Stimulated activated naive CD8-positive, alpha-beta T cell treated with anti-CD3 and anti-CD28 coated beads, Interleukin-15, Interleukin-2, amounts not matched to agents 100 ng/mL and 50 ng/mL, for 24 hours (primary cell): ENCODE measurements around the gene SLC27A4.

Source experiments
- H3K27ac Mint-ChIP-seq: one replicate; pipeline ENCODE4 v1.8.0; 2021; ENCODE audit warnings: mild to moderate bottlenecking, mixed read lengths
- H3K27me3 Mint-ChIP-seq: one replicate; pipeline ENCODE4 v1.8.0; 2021; ENCODE audit warnings: mixed read lengths
- H3K36me3 Mint-ChIP-seq: one replicate; pipeline ENCODE4 v1.8.0; 2021; ENCODE audit warnings: low read depth, mixed read lengths
- H3K4me1 Mint-ChIP-seq: one replicate; pipeline ENCODE4 v1.8.0; 2021; ENCODE audit warnings: low read depth, mixed read lengths
- H3K4me3 Mint-ChIP-seq: one replicate; pipeline ENCODE4 v1.8.0; 2021; ENCODE audit warnings: mild to moderate bottlenecking, mixed read lengths
- H3K9me3 Mint-ChIP-seq: one replicate; pipeline ENCODE4 v1.8.0; 2021; ENCODE audit warnings: mixed read lengths

Gene SLC27A4

GRCh38 chr9:128341435-128341849 lies 1.1 kb downstream of the SLC27A4 start:
- Mint-ChIP-seq H3K36me3 (peaks cover 10% of the 10 kb centered on the region), H3K27ac (peak overlapping the region; percentile 89), H3K4me1 (peaks cover 7% of the 10 kb centered on the region), H3K27me3 (no peaks in the 10 kb centered on the region), H3K9me3 (no peaks in the 10 kb centered on the region), H3K4me3 (peak overlapping the region; percentile 91)

DNA sequence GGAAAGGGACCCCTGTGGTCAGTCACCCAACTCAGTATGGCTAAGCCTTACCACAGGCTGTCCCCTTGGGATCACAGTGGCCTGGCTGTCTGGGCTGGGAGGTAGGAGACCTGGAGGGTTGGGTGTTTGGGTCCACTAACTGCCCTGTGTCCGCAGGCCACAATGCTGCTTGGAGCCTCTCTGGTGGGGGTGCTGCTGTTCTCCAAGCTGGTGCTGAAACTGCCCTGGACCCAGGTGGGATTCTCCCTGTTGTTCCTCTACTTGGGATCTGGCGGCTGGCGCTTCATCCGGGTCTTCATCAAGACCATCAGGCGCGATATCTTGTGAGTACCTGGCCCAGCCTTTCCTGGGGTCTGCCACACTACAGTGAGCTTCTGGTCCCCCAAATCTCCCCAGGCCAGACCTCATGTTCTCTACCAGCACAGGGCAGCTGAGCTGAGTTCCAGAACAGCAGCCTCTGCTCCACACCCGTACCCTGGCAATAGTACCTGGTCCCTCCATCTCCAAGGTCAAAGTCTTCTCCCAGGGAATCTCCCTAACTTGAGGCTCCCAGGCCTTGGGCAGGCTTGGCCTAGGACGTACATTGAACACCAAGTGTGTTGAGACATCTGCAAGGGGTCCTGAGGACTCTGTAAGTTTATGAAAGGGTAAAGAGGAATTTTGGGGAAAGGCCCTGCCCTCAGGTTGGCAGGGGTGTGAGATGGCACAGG lies 2.8 kb downstream of the SLC27A4 start:
- Mint-ChIP-seq H3K4me1 (peaks cover 7% of the 10 kb centered on the region), H3K36me3 (peaks cover 18% of the 10 kb centered on the region), H3K27ac (no peak overlapping the region), H3K9me3 (no peaks in the 10 kb centered on the region), H3K4me3 (no peak overlapping the region), H3K27me3 (no peaks in the 10 kb centered on the region)

- Mint-ChIP-seq H3K4me1 (peaks cover 7% of the 10 kb centered on the region), H3K36me3 (peaks cover 18% of the 10 kb centered on the region), H3K27me3 (no peaks in the 10 kb centered on the region), H3K27ac (no peak overlapping the region), H3K9me3 (no peaks in the 10 kb centered on the region), H3K4me3 (no peak overlapping the region)
These were observed 3.5 kb downstream of the SLC27A4 start for GRCh38 chr9:128343855-128344254.

DNA sequence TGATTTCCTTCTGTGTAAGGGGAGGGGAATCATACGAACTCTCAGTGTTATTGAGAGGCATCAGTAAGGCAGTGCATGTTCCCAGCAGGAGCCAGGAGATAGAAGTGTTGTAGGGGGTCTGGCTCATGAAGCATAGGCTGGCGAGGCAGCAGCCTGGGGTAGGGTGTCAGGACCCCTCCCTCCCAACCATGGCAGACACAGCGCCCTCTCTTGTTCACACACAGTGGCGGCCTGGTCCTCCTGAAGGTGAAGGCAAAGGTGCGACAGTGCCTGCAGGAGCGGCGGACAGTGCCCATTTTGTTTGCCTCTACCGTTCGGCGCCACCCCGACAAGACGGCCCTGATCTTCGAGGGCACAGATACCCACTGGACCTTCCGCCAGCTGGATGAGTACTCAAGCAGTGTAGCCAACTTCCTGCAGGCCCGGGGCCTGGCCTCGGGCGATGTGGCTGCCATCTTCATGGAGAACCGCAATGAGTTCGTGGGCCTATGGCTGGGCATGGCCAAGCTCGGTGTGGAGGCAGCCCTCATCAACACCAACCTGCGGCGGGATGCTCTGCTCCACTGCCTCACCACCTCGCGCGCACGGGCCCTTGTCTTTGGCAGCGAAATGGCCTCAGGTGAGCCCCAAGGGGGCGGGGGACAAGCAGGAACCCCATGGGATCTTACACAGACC lies 4.7 kb downstream of the SLC27A4 start:
- Mint-ChIP-seq H3K27me3 (no peaks in the 10 kb centered on the region), H3K27ac (no peak overlapping the region), H3K36me3 (peaks cover 18% of the 10 kb centered on the region), H3K4me3 (no peak overlapping the region), H3K4me1 (peaks cover 7% of the 10 kb centered on the region), H3K9me3 (no peaks in the 10 kb centered on the region)

- Mint-ChIP-seq H3K27ac (no peak overlapping the region), H3K4me1 (no peaks in the 10 kb centered on the region)
These were observed 8.8 kb downstream of the SLC27A4 start for GRCh38 chr9:128349125-128349524.

DNA sequence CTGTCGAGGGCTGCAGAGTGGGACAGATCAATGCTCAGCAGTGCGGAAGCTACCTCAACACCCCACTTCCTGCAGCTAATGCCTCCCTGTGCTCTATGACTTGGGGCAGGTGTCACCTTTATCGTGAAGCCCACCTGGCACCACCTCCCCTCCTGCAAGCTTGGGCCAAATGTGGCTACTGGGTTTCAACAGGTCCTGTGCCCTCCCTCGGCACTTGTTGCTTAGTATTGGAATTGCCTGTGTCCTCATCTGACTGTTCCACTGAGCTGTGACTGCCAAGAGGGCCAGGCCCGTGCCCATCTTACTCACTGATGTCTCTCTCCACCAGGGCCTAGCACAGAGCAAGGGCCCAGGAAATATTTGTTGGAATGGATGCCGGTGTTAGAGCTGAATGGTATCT lies 9.4 kb downstream of the SLC27A4 start:
- no peaks in the 10 kb centered on the region for H3K27me3 Mint-ChIP-seq
- no peak overlapping the region for H3K4me3 Mint-ChIP-seq

More at GRCh38 chr9:128349125-128349524, 8.8 kb downstream of the SLC27A4 start:
- Mint-ChIP-seq H3K36me3 (peaks cover 31% of the 10 kb centered on the region), H3K9me3 (no peaks in the 10 kb centered on the region), H3K4me3 (no peak overlapping the region), H3K27me3 (no peaks in the 10 kb centered on the region)

GRCh38 chr9:128355451-128355850 lies 15.1 kb downstream of the SLC27A4 start:
- peaks cover 28% of the 10 kb centered on the region for H3K36me3 Mint-ChIP-seq
- no peak overlapping the region for H3K27ac Mint-ChIP-seq
- H3K4me1 Mint-ChIP-seq: no peaks in the 10 kb centered on the region
- no peak overlapping the region for H3K4me3 Mint-ChIP-seq
- no peaks in the 10 kb centered on the region for H3K27me3 Mint-ChIP-seq
- no peaks in the 10 kb centered on the region for H3K9me3 Mint-ChIP-seq

More for the DNA sequence above, 9.4 kb downstream of the SLC27A4 start:
- Mint-ChIP-seq H3K27ac (no peak overlapping the region), H3K36me3 (peaks cover 32% of the 10 kb centered on the region), H3K9me3 (no peaks in the 10 kb centered on the region), H3K4me1 (no peaks in the 10 kb centered on the region)

DNA sequence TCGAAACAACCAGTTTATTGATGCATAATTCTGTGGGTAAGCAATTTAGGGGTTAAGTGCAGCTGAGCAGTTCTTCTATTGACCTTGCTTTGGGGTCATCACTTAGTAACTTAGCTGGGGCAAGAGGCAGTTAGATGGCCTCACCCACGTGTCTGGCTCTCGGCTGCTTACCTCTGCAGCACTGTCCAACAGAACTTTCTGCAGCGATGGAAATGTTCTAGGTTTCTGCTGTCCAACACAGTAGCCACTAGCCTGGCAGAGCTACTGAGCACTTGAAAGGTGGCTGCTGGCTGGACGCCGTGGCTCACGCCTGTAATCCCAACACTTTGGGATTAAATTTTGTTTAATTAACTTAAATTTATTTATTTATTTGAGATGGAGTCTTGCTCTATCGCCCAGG lies 17.8 kb downstream of the SLC27A4 start:
- Mint-ChIP-seq H3K27me3 (no peaks in the 10 kb centered on the region), H3K4me3 (no peak overlapping the region), H3K4me1 (peaks cover 15% of the 10 kb centered on the region), H3K9me3 (no peaks in the 10 kb centered on the region), H3K27ac (no peak overlapping the region), H3K36me3 (peaks cover 16% of the 10 kb centered on the region)

DNA sequence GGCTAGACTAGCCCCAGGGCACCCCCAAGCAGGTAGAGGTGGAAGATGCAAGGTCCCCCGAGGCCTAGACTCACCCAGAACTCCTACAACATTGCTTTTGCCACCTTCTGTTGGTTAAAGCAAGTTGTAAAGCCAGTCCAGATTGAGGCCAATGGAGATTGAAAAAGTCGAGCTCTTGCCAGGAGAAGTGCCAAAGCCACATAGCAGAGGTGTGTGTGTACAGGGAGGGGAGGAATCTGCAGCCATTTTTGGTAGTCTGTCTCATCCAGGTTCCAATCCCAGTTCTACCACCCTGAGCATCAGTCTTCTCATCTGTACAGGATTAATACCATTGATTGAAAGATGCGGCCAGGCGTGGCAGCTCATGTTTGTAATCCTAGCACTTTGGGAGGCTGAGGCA lies 18.5 kb downstream of the SLC27A4 start:
- Mint-ChIP-seq H3K4me1 (peaks cover 15% of the 10 kb centered on the region), H3K27ac (no peak overlapping the region), H3K36me3 (peaks cover 10% of the 10 kb centered on the region), H3K4me3 (no peak overlapping the region), H3K9me3 (no peaks in the 10 kb centered on the region), H3K27me3 (no peaks in the 10 kb centered on the region)

DNA sequence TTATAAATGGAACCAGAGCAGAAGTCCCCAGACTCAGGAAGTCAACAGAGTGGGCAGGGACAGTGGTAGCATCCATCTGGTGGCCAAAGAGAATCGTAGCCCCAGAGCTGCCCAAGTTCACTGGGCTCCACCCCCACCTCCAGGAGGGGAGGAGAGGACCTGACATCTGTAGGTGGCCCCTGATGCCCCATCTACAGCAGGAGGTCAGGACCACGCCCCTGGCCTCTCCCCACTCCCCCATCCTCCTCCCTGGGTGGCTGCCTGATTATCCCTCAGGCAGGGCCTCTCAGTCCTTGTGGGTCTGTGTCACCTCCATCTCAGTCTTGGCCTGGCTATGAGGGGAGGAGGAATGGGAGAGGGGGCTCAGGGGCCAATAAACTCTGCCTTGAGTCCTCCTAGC lies 20.5 kb downstream of the SLC27A4 start:
- no peaks in the 10 kb centered on the region for H3K9me3 Mint-ChIP-seq
- H3K27me3 Mint-ChIP-seq: no peaks in the 10 kb centered on the region
- no peak overlapping the region for H3K27ac Mint-ChIP-seq
- H3K4me3 Mint-ChIP-seq: no peak overlapping the region
- H3K4me1 Mint-ChIP-seq: peaks cover 21% of the 10 kb centered on the region
- H3K36me3 Mint-ChIP-seq: peaks cover 5% of the 10 kb centered on the region

- Mint-ChIP-seq H3K27ac (no peak overlapping the region), H3K27me3 (no peaks in the 10 kb centered on the region), H3K36me3 (no peaks in the 10 kb centered on the region), H3K4me1 (peaks cover 21% of the 10 kb centered on the region), H3K9me3 (no peaks in the 10 kb centered on the region), H3K4me3 (no peak overlapping the region)
These were observed 21.1 kb downstream of the SLC27A4 start for GRCh38 chr9:128361296-128361985.

GRCh38 chr9:128361986-128362646 lies 21.8 kb downstream of the SLC27A4 start:
- Mint-ChIP-seq H3K4me3 (peak overlapping the region; percentile 70), H3K27ac (peak overlapping the region; percentile 75), H3K27me3 (no peaks in the 10 kb centered on the region), H3K9me3 (no peaks in the 10 kb centered on the region), H3K4me1 (peaks cover 21% of the 10 kb centered on the region), H3K36me3 (no peaks in the 10 kb centered on the region)

DNA sequence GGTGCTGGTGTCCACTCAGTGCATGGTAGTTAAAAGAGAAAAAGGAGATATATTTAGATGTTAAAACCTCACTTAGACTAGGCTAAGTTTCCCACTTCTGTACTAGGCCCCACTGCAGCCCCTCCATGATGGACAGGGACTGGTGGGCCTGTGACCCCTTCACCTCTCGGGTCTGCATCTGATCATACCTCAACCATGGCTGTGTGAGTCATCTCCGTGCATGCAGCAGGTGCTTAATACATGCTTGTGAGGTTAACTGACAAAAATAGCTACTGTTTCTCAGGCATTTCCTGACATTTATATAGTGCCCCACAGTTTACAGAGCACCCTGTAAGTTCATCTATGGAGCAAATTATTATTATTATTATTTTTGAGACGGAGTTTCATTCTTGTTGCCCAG lies 22.4 kb downstream of the SLC27A4 start:
- no peak overlapping the region for H3K27ac Mint-ChIP-seq
- H3K4me1 Mint-ChIP-seq: peaks cover 21% of the 10 kb centered on the region
- no peaks in the 10 kb centered on the region for H3K27me3 Mint-ChIP-seq
- no peaks in the 10 kb centered on the region for H3K36me3 Mint-ChIP-seq
- no peak overlapping the region for H3K4me3 Mint-ChIP-seq
- no peaks in the 10 kb centered on the region for H3K9me3 Mint-ChIP-seq

- H3K27ac Mint-ChIP-seq: peak overlapping the region; percentile 45
- H3K9me3 Mint-ChIP-seq: no peaks in the 10 kb centered on the region
- no peaks in the 10 kb centered on the region for H3K36me3 Mint-ChIP-seq
- no peak overlapping the region for H3K4me3 Mint-ChIP-seq
- peaks cover 27% of the 10 kb centered on the region for H3K4me1 Mint-ChIP-seq
- H3K27me3 Mint-ChIP-seq: no peaks in the 10 kb centered on the region
These were observed 25.2 kb downstream of the SLC27A4 start for GRCh38 chr9:128365525-128365924.
